GM19463 (cell line): ENCODE measurements around the gene KLHDC7B.

Experiments used
- ATAC-seq: cut with Tn5 transposase; IDR thresholded peaks from one replicate; pipeline ENCODE4 v1.9.1; 2021; ENCODE audit warnings: mild to moderate bottlenecking, moderate library complexity; ENCODE audit not compliant: unreplicated experiment

The KLHDC7B gene

DNA sequence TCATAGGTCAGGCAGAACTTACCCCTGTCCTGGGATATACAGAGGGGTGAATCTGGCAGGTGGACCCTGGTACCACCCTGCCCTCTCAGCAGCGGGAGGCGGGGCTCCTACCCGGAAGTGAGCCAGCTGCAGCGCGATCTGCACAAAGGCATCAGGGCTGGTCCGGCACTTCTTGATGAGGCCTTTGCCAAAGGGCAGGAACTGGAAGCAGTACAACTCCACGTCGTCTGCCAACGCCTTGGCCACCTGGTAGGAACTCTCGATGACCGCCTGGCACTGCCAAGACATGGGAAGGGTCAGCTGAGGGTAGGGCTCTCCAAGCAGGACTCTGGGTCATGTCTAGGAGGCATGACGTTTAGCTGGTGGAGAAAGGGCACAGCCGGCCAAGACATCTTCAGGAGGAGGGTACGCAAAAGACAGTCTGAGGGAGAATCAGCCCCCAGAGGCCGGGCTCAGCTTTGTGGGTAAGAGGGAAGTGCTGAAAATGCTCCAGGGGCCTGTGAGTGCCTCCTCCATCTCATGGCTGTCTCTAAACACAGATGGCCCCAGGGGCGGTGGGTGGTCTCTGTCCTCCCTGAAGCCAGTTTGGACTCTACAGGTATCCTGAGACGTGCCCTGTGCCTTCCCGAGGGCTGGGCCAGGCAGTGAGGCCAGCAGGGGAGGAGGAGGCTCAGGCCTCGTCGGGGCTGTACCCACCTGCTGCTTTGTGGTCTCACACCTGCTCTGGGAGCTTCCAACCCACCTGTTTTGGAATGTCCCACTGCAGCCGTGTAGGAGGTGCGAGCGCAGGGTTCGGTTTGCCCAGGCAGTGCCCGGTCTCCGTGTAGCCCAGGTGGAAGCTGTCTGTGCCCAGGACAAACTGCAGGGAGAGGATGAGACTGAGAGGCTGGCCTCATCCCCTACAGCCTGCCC, 25.8 kb downstream of the KLHDC7B start:
- no peak for ATAC-seq

DNA sequence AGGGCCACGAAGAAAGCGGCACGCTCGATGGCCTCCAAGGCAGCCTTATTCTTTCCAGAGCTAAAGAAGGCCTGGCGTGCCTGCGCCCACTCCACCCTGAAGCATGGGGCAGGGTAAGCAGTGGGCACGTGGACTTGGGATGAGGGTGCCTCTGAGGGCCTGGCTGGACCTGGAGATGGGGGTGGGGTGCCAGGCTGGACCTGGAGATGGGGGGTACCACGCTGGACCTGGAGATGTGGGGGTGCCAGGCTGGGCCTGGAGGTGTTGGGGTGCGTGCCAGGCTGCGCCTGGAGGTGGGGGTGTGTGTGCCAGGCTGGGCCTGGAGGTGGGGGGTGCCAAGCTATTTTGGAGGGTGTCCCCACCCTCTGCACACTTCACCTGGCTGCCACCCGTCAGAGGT, 27.3 kb downstream of the KLHDC7B start:
- no peak for ATAC-seq

DNA sequence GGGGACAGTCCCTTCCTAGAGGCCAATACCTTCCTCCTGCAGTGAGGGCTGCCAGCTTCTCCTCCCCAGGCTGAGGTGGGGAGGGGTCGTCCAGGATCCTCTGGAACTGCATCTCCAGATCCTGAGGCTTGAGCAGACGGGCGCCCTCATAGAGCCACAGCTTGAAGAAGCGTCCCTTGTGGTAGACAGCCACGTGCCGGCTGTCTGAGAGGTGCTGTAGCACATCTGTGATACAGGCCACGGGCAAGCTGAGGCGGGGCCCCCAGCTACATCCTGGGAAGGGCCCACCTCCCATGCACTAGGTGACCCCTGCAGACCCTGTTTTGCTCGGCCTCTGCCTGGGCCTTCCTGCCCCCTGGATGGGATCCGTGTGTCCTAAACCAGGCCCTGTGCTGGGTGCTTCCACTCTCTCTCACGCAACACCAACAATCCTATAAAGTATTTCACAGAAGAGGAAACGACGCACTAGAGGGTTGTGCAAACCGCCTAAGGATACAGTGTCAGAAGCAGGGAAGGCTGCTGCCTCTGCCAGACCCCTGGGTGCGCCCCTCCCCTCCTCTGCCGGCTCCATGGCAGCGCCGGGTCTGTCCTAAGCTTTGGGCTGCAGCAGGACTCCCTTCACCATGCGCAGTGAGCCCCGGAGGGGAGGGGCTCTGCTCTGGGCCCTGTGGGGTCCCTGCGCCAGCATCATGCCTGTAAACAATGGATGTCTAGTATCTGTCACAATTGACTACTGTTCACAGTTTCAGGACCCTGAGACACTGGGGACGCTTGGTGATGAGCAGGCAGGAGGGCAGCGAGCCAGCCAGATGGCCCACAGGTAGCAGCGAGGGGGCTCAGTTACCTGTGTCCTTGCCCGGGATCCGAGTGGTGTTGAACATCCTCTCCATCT, 28.0 kb downstream of the KLHDC7B start:
- ATAC-seq = no peak

DNA sequence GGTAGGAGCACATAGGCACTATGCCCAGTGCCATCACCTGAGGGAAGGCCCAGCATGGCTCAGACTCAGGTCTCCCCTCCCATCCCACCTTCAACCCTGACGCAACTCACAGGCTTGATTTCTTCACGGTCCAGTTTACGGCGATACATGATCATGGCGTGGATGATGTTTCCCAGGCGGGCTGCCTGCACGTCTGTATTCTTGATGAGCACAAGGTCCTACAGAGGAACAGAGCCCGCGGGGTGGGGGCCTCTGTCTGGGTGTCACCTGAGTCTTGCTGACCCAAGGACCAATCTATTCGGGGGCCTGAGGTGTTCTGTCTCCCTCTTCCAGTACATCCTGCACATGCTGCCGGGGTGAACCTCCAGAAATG, 28.7 kb downstream of the KLHDC7B start:
- ATAC-seq = no peak

DNA sequence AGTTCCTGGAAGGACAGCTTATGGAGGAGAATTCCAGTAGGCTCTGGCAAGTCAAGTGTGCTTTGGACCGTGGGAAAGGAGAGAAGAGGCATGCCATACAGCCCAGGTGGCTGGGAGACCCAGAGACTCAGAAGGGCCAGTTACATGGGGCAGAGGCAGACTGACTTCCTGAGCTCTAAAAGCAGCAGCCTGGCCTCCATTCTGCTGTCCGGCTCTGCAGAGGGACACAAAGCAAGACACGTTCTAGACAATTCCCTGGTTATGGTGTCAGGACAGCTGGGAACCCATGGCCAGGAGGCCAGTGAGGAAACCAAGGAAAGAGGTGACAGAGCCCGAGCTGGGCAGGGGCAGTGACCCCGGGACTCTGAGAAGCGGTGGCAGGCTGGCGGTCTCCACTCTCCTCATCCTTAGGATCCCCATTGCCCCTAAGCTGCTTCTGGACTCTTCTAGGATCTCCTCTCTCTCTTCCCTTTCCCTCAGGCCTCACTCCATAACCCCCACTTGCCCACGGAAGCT, 29.8 kb downstream of the KLHDC7B start:
- no peak for ATAC-seq

DNA sequence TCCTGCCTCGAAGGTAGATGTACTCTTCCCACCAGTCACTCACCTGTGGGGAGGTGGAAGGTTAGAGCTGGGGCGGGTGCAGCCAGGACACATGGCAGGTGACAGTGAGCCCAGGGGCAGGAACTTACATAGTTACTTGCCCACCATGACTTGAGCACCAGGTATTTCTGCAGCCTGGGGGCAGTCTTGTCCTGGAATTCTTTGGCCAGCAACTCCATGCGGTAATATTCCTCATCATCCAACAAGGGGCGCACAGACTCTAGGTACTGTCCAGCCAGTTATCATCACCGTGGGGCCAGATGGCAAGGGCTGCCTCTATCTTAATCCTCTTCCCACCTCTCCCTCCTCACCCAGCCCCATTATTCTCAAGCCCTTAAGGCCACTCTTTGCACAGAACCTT, 30.4 kb downstream of the KLHDC7B start:
- no peak for ATAC-seq

DNA sequence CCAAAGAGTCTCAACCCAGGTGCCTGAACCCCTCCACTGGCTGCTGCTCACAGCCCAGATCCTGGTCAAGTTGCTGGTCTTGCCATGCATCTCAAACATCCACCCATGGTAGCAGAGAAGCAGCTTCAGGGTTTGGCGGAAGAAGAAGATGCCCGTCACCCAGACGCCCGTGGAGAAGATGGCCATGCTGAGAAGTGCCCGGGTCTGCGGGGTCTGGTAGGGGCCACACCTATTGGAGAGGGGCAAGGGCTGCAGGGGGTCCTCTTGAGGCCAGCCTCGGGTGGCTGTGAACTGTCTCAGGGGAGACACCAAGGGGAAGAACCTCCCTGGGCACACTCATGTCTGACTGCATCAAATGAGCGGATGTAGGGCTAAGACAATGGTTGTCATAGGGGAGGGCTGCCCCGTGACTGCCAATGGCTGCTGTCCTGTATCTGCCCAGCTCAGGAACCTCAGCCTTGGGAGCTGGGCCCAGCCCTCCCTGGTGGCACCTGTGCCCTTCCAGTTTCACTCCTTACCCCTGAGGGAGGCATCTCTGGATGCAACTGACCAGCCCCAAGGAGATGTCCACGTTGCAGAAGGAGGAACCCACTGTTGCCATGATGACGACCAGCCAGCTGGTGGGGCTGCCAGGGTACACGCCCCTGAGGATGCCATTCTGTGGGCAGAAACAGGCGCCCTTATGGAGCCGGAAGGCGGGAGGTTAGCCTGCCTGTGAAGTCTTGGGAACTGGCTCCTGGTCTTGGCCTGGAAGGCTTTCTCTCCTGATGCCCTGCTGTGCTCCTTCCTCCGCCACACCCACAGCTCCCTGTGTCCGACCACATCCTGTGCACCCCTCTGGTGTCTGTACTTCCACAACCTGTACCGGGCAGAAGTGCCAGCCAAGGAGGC, 31.4 kb downstream of the KLHDC7B start:
- no peak for ATAC-seq

DNA sequence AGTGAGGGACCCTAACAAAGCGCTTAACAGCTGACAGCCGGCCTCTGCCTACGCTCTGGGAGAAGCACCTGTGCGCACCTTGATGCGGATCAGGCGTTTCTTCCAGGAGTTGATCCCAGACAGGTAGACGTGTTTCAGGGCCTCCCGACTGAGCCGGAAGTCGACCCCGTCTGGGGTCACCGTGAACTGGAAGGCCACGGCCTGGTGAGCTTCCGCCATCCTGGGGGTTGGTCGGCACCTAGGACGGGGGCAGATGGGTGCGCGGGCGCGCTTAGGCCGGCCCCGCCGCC, 31.9 kb downstream of the KLHDC7B start:
- no peak for ATAC-seq

DNA sequence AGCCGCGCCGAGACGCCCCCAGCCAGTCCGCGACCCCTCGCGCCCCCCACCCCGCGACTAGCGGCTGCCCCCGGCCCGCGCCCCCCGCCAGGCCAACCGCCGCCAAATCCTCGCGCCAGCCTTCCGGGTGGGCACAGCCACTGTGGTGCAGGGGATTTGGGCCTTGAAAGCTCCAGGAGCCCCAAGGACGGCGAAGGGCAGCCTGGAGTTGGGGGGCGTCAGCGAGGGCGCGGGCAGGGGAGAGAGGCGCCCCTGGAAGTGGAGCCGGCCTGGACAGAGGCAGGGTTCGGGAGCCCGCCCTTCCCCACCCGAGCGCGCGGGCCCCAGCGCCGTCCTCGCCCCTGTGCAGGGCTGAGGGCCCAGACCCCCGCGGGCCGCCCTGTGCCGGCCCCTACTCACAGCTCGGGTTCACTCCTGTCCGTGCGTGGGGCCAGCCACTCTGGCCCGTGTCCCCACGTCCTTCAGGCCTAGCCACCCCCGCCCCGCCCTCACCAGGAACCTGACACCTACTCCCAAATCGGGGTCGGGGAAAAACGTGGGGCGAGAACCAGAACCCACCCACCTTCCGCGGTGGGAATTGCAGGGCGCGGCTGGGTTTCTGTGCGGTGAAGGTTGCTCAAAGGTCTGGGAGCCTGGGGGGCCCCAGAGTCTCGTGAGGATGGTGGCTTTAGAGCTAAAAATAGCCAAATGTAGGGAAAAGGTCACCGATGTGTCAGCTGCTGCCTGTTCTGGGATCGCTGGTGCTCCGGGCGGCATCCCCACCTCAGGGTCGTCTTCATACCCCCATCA, 32.5 kb downstream of the KLHDC7B start, which contains the start of gene CPT1B:
CPT1B (minus strand) TSS at position 441 of the 789 bp plus-strand sequence. CDS start 512 bp downstream, outside the sequence.
- no peak for ATAC-seq

DNA sequence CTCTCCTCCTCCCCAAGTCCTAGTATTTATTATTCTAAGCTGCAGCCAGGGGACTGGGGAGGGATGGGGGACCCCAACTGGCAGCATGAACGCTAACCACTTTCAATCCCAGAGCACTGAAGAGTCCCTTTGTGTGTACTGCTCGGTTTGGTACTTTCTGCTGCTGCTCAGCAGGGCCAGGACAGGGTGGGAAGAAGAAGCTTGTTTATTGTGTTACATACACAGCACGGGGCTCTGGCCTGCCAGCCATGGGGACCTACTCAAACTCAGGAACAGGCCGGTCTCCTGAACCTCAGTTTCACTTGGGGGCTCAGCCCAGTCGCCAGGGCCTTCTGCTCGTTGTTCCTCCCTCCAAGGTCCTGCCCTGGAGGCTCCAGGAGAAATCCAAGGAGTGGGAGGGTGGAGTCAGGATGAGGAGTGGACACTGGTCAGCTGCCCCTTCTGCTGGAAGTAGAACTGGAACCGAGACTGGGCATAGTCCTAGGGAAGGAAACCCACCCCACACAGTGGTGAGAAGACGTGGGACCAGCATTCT, 33.1 kb downstream of the KLHDC7B start:
- ATAC-seq = no peak

DNA sequence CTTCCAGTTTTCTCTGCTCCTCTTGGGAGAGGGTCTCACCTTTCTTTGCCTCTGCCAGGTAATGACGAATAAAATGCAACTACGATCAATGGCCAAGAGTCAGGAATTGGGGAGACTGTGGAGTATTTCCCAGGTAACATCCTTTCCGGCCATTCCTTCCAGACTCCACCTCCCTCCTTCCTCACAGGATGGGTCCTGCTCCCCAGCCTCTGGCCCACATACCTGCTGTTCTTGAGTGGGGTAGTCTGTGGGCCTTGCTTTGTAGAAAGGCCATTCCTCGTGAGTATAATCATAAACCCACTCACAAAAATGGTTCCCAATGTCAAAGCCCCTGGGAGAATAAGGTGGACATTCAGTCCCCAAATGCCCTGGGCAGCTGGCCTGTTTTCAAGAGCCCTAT, 34.1 kb downstream of the KLHDC7B start:
- no peak for ATAC-seq

DNA sequence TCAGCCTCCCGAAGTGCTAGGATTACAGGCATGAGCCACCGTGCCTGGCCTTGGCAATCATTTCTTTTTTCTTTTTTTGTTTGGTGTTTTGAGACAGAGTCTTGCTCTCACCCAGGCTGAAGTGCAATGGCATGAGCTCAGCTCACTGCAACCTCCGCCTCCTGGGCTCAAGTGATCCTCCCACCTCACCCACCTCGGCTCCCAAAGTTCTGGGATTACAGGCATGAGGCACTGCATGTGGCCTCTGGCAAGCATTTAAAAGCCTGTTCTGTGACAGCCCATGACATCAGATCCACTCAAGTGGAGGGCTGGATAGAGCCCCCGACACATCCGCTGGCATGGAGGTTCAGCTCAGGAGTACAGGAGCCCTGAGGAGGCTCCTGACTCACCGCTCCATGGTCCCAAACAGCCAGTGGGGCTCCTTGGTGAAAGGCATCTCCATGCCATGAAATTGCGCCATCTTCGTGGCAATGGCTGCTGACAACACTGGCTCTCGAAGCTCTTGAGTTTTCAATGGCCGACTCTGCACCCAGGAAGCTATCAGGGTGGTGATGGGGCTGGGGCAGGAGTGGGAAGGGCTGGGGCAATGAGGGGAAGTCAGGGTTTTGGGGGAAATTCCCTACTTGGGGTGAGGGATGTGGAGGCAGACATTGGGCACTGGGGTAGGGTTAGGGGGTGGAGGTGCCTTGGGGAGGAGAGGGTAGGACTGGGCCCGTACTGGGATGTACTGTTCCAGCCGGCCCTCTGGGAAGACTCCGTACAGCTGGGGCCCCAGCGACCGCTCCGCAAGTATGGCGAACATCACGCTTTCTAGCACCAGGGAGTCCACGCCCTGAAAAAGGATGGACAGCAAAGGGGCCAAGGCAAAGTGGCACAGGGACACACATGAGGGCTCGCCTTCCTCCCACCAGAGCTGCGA, 35.6 kb downstream of the KLHDC7B start:
- no peak for ATAC-seq

DNA sequence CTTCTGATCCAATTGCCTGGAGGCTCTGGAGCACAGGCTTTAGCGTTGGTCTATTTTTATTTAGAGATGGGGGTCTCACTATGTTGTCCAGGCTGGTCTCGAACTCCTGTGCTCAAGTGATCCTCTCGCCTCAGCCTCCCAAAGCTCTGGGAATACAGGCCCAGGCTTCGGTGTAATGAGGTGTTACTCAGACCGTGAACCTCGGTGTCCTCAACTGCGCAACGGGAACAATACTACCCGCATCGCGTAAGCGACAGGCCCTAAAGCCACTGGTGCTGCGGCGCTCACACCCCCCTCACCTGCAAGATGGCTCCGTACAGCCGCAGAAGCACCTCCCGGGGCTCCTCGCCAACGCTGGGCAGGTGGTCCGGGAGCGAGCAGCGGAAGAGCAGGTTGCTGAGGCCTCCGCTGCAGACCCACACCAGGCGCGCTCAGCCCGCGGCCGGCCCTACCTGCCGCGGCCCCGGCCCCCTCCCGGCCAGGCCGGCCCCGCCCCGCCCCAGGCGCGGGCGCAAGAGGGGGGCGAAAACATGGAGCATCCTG, 36.3 kb downstream of the KLHDC7B start:
- peak; percentile 4 for ATAC-seq

DNA sequence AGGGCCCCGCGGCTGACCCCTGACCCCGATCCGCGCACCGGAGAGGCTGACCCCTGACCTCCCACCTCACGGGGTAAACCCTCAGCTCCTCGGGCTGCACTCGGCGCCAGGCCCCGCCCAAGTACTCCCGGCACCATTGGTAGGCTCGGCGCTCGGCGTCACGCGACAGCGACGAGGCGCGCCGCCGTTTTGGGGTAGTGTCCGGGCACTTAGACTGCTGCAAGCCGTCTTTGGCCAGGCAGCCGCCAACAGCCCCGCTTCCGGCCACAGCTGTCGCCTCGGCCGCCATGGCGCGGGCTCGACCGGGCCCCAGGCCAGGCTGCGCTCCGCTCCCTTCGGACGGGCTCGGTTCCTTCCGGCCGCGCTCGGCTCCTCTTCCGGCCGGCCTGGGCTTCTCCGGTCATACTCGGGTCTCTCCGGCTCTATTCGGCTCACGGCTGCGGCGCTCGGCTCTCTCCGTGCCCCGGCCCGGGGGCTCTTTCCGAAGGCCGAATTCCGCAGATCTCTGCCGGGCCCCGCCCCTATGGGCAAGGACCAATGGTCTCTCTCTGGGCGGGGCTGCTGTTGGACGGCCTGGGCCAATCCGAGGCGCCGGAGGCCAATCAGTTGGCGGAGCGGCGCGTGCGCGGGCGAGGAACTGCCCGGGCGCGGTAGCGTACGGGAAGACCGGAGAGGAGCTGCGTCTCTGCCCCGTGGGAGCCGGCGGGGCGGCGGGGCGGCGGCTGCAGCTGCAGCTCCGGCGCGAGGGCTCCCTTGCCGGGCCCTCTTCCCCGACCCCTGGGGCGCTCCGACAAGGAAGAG, 37.0 kb downstream of the KLHDC7B start, which contains the start of gene CHKB:
CHKB (minus strand) TSS at position 357 of the 801 bp plus-strand sequence; CDS start at position 289, 68 bp downstream.
- peak; percentile 90 for ATAC-seq

DNA sequence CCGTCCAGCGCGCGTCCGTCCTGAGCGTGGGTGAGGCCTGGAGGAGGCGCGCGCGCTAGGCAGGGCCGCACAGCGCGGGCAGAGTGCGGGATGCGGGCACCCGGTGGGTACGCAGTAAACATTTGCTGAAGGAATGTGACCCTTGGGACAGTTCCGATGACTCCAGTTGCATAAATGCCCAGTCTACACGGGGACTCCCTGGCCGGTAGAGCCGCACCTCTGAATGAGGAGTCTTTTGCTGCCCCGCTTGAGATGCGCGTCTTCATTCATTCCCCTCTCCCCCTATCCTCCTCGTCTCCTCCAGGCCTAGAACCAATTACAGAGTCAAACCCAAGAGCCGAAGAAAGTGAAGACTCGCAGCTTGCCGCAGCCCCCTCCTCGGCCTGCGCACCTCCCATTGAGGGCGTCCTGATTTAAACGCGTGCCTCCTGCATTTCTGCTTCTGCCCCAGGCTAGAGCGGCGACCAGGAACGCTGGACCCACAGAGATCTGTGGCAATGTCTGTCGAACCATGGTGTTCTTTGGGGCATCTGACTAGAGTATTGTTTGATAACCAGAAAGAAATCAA, 37.7 kb downstream of the KLHDC7B start:
- peak; percentile 29 for ATAC-seq

DNA sequence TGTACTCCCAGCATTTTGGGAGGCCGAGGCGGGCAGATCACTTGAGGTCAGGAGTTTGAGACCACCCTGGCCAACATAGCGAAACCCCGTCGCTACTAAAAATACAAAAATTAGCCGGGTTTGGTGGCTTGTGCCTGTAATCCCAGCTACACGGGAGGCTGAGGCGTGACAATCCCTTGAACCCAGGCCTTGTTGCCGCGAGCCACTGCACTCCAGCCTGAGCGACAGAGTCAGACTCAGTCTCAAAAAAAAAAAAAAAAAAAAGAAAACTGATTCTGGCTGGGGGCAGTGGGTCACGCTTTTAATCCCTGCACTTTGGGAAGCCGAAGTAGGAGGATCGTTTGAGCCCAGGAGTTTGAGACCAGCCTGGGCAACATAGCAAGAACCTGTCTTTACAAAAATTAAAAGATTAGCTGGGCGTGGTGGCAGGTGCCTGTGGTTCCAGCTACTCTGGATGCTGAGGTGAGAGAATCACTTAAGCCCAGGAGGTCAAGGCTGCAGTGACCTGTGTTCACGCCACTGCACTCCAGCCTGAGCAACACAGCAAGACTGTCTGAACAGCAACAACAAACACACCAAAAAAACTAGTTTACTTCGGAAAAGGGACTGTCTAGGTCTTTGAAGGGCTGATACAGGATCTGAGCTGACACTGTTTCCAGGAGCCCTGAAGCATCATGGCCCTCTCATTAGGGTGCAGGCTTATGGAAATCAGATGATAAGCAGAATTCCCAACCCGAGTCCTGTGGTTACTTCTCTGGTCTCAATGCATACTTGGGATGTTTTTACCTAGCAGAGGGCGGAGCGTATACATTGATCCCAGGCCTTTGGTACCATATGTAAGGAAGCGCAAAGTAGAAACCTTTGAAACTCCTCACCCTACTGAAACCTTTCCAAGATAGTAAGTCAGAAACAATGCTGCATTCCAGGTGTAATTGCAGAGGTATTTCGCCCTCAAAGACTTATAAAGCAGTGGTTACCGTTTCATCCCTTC, 38.7 kb downstream of the KLHDC7B start:
- ATAC-seq = no peak
